LoVo (cell line): ENCODE measurements around the gene NCAPG.

ENCODE experiments used
- DNase-seq: peaks from one replicate; pipeline ENCODE4 v3.0.0-alpha.2; 2016; ENCODE audit warnings: low spot score

Gene NCAPG, protein sequence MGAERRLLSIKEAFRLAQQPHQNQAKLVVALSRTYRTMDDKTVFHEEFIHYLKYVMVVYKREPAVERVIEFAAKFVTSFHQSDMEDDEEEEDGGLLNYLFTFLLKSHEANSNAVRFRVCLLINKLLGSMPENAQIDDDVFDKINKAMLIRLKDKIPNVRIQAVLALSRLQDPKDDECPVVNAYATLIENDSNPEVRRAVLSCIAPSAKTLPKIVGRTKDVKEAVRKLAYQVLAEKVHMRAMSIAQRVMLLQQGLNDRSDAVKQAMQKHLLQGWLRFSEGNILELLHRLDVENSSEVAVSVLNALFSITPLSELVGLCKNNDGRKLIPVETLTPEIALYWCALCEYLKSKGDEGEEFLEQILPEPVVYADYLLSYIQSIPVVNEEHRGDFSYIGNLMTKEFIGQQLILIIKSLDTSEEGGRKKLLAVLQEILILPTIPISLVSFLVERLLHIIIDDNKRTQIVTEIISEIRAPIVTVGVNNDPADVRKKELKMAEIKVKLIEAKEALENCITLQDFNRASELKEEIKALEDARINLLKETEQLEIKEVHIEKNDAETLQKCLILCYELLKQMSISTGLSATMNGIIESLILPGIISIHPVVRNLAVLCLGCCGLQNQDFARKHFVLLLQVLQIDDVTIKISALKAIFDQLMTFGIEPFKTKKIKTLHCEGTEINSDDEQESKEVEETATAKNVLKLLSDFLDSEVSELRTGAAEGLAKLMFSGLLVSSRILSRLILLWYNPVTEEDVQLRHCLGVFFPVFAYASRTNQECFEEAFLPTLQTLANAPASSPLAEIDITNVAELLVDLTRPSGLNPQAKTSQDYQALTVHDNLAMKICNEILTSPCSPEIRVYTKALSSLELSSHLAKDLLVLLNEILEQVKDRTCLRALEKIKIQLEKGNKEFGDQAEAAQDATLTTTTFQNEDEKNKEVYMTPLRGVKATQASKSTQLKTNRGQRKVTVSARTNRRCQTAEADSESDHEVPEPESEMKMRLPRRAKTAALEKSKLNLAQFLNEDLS

DNA sequence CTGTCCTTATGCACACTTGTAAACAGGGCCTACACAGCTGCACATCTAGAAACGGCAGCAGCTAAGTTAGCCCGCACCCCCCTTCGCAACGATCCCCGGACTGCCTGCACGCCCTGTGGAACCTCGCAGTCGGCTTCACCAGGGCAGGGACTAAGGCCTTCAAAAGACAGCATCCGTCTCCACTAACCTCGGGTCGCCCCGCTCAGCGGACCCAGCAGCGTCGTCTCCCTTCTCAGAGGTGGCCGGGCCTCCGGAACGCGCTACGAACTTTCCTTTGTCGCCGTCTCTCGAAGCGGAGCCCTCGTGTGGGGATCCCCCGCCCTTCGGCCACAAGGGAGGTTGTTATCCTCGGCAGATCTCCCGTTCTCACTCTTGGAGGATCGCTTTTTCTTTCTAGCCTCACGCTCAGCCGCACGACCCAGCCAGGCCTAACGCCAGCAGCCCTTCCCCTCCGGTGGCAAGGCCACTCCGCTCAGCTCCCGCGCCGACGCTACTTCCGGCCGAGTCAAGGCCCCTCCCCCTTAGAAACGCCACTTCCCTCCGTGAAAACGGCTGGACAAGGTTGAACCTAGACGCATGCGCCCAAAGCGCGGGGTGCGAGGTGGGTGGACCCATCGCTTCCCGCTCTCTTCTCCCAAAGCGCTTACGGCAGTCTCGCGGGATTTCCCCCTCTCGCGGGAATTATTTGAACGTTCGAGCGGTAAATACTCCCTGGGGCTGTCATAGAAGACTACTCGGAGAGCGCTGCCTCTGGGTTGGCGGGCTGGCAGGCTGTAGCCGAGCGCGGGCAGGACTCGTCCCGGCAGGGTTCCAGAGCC is at the start of gene NCAPG, which contains the start of gene DCAF16:
Gene NCAPG, plus strand, starts transcription at position 720 of the 818 bp plus-strand sequence. CDS start 99 bp downstream, outside the sequence.
Gene DCAF16, minus strand, starts transcription at position 498 of the 818 bp plus-strand sequence. CDS start 6,616 bp downstream, outside the sequence.
- DNase-seq: peak; percentile 99

- DNase-seq: no peak
Observed at GRCh38 chr4:17761062-17761461, 49.7 kb upstream of the NCAPG start.

DNA sequence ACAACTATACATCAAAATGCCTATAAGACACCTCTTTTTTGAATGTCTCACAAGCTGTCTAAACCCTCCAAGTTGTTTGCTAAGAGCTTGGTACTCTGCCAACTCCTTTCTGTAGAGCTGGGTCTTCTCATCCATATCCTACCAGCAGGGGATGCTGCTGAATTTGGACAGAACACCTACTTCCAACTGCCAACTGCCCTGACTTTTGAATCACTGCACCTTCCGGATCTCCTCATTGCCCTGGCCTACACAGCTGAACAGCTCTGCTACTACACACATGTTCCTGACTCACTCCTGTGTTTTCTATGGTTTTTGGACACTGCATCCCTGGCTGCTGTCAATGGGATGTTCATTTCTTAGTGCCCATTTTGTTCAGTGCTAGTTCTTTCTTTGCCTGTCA is 48.1 kb upstream of the NCAPG start:
- no peak for DNase-seq

- no peak for DNase-seq
Observed at GRCh38 chr4:17763416-17763815, 47.4 kb upstream of the NCAPG start.

- no peak for DNase-seq
Observed at GRCh38 chr4:17763931-17764330, 46.8 kb upstream of the NCAPG start.

DNA sequence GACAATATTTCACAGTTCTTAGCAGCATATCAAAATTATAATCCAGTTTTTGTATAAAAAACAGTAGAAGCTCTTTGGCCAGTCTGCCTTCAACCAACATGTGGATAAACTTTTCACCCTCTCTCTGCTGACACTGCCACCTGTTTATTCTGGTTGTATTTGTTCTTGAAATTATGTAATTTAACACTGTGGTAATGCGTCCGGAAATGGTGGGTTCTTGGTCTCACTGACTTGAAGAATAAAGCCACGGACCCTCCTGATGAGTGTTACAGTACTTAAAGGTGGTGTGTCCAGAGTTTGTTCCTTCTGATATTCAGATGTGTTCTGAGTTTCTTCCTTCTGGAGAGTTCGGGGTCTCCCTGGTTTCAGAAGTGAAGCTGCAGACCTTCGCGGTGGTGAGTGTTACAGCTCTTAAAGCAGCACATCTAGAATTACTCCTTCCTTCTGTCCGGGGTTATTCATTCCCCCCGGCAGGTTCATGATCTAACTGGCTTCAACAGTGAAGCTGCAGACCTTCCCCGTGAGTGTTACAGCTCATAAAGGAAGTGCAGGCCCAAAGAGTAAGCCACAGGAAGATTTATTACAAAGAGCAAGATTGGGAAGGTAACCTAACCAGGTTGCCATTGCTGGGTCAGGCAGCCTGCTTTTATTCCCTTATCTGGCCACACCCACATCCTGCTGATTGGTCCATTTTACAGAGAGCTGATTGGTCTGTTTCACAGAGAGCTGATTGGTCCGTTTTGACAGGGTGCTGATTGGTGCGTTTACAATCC is 45.1 kb upstream of the NCAPG start:
- no peak for DNase-seq

DNA sequence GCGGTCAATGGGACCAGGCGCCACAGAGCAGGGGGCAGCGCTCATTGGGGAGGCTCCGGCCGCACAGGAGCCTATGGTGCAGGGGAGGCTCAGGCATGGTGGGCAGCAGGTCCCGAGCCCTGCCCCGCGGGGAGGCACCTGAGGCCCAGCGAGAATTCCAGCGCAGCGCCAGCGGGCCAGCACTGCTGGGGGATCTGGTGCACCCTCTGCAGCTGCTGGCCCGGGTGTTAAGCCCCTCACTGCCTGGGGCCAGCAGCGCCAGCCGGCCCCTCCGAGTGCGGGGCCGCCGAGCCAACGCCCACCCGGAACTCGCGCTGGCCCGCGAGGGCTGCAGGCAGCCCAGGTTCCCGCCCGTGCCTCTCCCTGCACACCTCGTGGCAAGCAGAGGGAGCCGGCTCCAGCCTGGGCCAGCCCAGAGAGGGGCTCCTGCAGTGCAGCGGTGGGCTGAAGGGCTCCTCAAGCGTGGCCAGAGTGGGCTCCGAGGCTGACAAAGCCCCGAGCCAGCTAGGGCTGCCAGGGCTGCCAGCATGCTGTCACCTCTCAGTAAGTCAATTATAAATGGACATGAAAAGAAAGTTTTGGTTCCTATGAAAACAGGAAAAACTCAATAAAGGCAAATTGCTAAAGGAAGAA is 43.8 kb upstream of the NCAPG start:
- no peak for DNase-seq

DNA sequence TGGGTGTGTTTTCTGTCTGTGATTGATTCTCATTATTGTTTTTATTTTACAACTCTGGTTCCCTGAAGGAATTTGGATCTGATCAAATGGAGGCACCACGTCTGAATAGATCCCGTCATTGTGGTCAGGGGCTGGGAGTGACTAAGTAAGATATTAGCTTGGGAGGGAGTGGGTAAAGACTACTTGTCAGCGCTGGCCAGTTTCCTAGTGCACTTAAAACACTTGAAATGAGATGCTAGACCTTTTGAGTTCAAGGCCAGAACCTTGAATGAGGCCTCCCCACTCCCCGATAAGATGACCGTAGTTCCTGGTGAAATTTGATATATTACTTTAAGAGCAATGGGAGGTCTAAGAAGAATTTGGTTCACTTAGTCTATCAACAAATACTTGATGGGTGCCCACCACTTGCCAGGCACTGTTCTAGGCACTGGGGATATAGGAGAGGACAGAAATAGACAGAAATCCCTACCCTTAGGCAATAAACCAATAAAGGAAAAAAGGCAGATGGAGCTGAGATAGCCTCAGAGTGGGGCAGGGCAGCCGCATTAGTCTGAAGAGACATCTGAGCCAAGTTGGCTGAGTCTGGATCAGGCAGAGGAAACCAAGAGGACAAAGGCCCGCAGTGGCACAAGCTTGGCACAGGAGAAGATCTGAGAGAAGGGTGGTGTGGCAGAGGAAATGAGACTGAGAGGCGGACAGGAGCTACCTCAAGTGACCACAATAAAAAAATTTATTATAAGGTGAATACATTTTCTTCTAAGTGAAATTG is 41.2 kb upstream of the NCAPG start:
- DNase-seq: no peak

DNA sequence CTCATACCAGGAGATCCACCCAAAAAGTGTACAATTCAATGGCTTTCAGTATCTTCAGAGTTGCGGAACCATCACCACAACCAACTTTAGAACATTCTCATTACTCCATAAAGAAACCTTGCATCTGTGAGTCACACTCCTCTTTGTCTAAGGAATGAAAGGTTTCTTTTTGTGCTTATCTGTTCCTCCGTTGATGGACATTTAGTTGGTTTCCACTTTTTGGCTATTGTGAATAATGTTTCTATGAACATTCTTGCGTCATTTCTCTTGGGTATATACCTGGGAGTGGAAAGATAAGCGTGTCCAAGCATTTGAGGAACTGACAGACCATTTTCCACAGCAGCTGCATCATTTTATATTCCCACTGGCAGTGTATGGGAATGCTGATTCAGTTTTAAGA is 39.9 kb upstream of the NCAPG start:
- no peak for DNase-seq

DNA sequence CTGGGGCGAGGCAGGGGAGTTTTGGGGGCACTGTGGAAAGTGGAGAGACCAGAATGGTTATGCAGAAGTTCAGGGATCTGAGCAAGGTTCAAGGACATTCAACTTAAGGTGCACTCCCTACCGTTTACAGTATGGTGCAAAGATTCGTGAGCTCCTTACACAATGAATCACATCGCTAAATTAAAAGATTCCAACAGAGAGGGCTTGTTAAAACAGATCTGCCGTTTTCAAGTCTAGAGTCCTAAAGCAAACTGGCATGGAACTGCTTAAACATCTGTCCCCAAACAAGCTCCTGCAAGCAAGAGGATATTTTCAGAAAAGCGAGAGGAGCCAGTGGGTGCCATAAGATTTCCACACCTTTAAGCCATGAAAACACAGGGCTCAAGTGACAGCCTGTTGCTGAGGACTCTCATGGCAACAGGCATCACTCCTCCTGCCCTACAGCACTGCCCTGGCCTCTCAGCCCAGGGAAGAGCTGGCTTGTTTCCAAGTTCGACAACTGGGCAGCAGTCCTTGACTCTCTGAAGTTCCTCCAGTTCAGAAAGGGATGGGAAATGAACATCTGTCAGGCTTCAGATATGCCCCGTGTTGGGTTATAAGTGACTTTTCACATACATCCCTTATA is 39.4 kb upstream of the NCAPG start:
- no peak for DNase-seq

DNA sequence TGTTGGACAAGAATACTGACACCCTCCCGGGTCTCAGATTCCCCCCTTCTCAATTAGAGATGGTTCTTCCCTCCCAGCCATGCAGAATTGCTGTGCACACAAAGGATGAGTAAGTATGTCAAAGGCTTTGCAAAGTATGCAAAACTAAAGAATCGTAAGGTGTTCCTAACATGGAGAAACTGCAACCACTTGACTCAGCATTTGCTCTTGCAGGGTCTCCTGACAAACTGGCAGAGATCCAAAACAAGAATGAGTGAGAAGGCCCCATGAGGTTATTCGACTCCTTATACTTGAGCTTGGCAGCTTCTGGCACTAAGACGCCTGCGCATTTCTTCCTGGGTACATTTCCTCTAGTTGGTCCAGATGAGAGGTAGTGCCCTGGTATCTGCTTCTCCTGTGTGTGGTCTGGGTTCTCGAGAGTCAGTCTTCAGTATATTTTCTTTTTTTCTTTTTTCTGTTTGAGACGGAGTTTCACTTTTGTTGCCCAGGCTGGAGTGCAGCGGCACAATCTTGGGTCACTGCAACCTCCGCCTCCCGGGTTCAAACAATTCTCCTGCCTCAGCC is 37.6 kb upstream of the NCAPG start:
- DNase-seq: no peak

- no peak for DNase-seq
Observed at GRCh38 chr4:17778431-17778830, 32.3 kb upstream of the NCAPG start.

DNA sequence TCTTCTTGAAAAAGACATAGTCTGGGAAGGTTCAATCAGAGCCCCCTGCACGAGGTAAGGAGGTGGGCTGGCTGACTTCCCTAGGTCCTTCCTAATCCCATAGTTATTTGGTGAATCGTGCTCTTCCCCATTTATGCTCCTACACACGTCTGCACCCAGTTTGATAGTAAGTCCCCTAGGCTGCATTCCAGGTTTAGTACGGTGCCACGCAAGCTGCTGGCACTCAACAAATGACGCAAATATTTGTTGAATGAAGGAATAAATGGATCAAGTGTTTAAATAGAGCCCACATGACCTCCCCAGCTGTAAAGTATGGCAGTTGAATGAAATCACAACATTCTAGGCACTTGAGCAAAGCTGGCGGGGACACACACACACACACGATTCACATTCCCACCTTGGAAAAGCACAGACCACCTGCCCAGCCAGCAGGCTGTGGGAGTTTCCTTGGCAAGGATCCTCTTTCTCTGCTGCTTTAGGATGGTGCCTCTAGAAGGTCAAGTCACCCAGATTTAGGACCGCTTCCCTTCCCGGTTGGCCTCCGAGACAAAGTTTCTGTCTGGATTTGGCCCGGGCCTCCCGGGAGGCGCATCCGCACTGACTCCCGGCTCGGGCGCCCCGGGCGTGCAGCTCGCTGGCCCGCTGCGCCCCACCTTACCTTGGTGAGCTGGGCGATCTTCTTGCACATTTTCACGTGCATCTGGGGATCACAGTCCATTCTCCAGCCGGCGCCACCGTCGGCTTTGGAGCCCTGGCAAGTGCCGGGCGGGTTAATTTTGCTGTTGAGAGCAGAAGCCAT is 30.1 kb upstream of the NCAPG start:
- no peak for DNase-seq

GRCh38 chr4:17781300-17782287 is 29.2 kb upstream of the NCAPG start, which contains the start of gene FAM184B:
Gene FAM184B, minus strand, starts transcription at chr4:17781621. Its CDS starts 322 bp downstream, at chr4:17781299.
- no peak for DNase-seq

DNA sequence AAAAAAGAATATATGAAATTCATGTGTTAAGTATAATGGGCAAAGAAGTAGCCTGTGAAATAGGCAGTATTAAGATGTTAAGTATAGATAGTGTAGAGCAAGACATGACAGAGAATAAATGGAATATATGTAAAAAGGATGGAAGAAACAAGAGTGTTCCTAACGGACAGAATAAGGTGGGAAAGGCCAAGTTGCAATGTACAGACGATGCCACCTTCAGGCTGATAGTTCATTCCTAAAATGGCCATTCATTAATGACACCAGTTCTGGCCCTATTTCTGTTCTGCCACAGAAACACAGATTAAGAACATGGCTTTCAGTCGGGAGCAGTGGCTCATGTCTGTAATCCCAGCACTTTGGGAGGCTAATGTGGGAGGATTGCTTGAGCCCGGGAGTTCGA is 24.9 kb upstream of the NCAPG start:
- no peak for DNase-seq

DNA sequence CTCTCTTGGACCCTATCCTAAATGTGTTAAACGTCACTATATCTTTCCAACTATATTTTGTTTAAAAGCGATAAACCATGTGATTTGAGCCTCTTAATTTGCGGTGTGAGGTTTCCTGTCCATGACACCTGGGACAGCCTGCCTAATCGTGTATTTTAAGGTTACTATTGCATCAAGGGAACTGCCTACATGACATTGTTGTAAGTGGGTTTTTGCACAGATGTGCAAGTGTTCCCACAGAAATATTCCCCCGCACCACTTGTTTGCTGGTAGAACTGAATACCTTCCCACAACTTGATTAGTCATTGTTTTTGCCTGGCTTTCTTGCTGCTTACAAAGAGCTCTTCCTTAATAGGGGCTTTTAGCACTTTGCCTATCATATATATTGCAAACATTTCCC is 24.2 kb upstream of the NCAPG start:
- no peak for DNase-seq

DNA sequence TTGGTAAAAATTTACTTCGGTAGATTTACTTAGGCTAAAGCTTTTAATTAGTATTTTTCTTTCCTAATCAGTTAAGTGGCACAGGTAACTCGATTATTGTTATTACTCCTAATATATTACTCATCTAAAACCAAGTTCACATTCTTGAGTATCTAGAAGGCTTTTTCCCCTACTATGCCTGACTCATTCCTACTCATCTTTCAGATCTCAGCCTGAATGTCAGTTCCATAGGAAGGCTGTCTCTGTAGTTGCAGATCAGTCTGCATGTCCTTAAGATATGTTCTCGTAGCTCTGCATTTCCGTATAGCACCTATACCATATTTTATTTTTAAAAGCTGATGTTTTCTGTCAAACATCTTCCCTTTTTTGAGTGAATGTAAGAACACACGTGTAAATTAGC is 23.5 kb upstream of the NCAPG start:
- DNase-seq: no peak
